ENCODE data around the gene CIDEA.

GRCh38 chr18:12302391-12303147, 48.4 kb downstream of the CIDEA start:
- TF ChIP-seq CTCF (IDR thresholded peaks at IDR 0.05; ENCODE audit: low read depth, low read length), result no peak
- no peak for TF ChIP-seq EZH2phosphoT487 (IDR thresholded peaks at IDR 0.05; ENCODE audit: low read depth)

All from OCI-LY3 (cell line).